SIG-M5 (cell line): ENCODE results near the gene EARS2.

ENCODE experiments used
- DNase-seq: peaks from one replicate; lab custom pipeline; 2025; lab: John Stamatoyannopoulos, UW

The EARS2 gene

DNA sequence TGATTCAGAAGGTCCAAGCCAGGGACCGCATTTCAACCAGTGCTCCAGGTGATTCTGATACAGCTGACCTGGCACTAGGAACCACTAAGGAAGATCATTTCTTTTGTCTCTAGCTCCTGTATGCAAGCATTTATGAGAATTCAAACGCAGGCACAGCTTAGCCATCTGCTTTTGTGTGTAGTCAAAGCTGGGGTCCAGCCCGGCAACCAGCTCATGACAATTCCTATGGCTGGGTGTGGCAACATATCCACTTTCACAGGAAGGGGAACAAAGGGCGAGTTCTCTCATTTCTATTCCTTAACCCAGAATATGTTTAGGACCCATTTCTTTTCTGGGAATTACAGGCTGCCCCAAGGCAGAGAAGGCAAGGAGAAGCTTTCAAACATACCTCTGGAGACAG, 76.9 kb downstream of the EARS2 start:
- DNase-seq: no peak

DNA sequence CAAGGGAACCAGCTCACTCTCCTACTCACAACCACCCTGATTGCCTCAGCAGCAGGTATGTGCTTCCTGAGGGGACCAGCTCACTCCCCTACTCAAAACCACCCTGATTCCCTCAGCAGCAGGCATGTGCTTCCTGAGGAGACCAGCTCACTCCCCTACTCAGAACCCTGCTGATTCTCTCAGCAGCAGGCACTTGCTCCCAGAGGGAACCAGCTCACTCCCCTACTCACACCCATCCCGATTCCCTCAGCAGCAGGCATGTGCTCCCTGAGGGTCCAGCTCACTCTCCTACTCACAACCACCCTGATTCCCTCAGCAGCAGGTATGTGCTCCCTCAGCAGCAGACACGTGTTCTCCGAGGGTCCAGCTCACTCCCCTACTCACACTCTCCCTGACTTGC, 78.0 kb downstream of the EARS2 start:
- no peak for DNase-seq

DNA sequence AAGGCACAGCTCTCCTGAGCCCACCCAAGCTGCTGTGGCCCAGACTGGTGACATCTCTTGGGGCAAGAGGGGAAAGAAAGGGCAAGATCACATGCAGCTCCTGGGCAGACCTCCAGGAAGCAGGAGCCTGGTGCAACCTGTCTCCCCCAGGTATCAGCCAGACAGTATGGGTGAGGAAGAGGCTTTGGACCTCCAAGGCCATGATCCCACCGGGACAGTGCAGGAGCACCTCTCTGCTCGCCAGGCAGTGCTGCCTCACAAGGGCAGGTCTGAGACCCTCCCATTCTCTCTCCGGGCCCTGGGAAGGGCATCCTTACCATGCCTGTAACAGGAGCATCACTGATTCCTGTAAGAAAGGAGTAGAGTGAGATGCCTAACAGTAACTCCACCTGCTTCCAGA, 78.6 kb downstream of the EARS2 start:
- DNase-seq: no peak

DNA sequence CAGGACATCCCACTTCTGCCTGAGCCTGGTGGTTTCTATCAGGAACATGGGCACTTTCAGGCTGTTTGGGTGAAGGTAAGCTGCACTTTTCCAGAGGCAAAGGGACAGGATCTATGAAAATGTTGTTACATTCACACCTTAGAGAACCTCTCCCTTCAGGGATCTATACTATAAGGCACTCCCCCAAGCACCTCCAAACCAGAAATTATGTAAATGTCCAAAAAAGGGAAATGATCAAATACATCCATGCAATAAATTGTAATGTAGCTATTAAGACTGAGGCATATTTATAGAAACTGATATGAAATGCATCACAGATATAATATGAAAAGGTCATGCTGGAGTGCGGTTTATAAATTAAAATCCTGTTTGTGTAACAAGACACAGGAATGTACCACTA, 80.9 kb downstream of the EARS2 start:
- DNase-seq: no peak
